GM23248 (cell line): ENCODE data around the gene NUP153. TPM values are rescaled to one million over a fixed set of nuclear protein-coding genes. Genes with fewer than 3 reads are reported as not detected.
A peak's percentile ranks its signal among the peaks of the same experiment; 100 is the strongest.

ENCODE experiments used
- DNase-seq: peaks from one replicate; pipeline ENCODE4 v3.0.0-alpha.2; 2015
- H2AFZ ChIP-seq: fragments of 200-600 bp; sonication (generic); 2 replicates; pipeline ENCODE4 v1.6.1; 2016; ENCODE audit warnings: antibody characterized with exemption
- H3F3A ChIP-seq: fragments of 200-600 bp; sonication (generic); 2 replicates; pipeline ENCODE4 v1.6.1; 2016; ENCODE audit warnings: mild to moderate bottlenecking, antibody characterized with exemption, mixed run types; ENCODE audit not compliant: insufficient read depth
- H3K27ac ChIP-seq: fragments of 200-600 bp; sonication (generic); 2 replicates; pipeline ENCODE4 v1.5.1; 2016; ENCODE audit warnings: mild to moderate bottlenecking
- H3K27me3 ChIP-seq: fragments of 200-600 bp; sonication (generic); replicated peaks from 2 replicates; pipeline ENCODE4 v1.6.1; 2016; ENCODE audit warnings: mild to moderate bottlenecking; ENCODE audit not compliant: insufficient read depth
- H3K36me3 ChIP-seq: fragments of 200-600 bp; sonication (generic); 2 replicates; pipeline ENCODE4 v1.6.1; 2016; ENCODE audit warnings: low read depth, mild to moderate bottlenecking
- H3K4me1 ChIP-seq: fragments of 200-600 bp; sonication (generic); 2 replicates; pipeline ENCODE4 v1.6.1; 2016; ENCODE audit warnings: mild to moderate bottlenecking; ENCODE audit not compliant: insufficient read depth
- H3K4me2 ChIP-seq: fragments of 200-600 bp; sonication (generic); one replicate; pipeline ENCODE4 v1.6.1; 2016; ENCODE audit warnings: mild to moderate bottlenecking; ENCODE audit not compliant: unreplicated experiment
- H3K4me3 ChIP-seq: fragments of 200-600 bp; sonication (generic); 2 replicates; pipeline ENCODE4 v1.5.1; 2016; ENCODE audit warnings: mild to moderate bottlenecking
- H3K79me2 ChIP-seq: fragments of 200-600 bp; sonication (generic); 2 replicates; pipeline ENCODE4 v1.6.1; 2016; ENCODE audit warnings: mild to moderate bottlenecking; ENCODE audit not compliant: insufficient read depth
- H3K9ac ChIP-seq: fragments of 200-600 bp; sonication (generic); 2 replicates; pipeline ENCODE4 v1.6.1; 2016; ENCODE audit warnings: mild to moderate bottlenecking
- H3K9me2 ChIP-seq: fragments of 200-600 bp; sonication (generic); 2 replicates; pipeline ENCODE4 v1.6.1; 2016; ENCODE audit warnings: mixed run types, mild to moderate bottlenecking, moderate library complexity; ENCODE audit not compliant: insufficient read depth
- H3K9me3 ChIP-seq: fragments of 200-600 bp; sonication (generic); one replicate; pipeline ENCODE4 v1.6.1; 2017; ENCODE audit warnings: low read depth
- H4K20me1 ChIP-seq: fragments of 200-600 bp; sonication (generic); 2 replicates; pipeline ENCODE4 v1.6.0; 2016; ENCODE audit not compliant: insufficient read depth
- EZH2 ChIP-seq: fragments of 200-600 bp; sonication (generic); IDR thresholded peaks from 2 replicates; pipeline ENCODE4 v1.6.1; 2018; ENCODE audit warnings: antibody characterized with exemption, mild to moderate bottlenecking; ENCODE audit not compliant: insufficient read depth, poor library complexity, severe bottlenecking
- EZH2phosphoT487 ChIP-seq: fragments of 200-600 bp; sonication (generic); IDR thresholded peaks from 2 replicates; pipeline ENCODE4 v1.6.1; 2018; ENCODE audit warnings: antibody characterized with exemption, moderate library complexity, mild to moderate bottlenecking, low read depth; ENCODE audit not compliant: insufficient read depth
- WGBS, 2 experiments: methylation state at CpG; one replicate each; pipeline ENCODE4 v1.1.6; 2015 to 2017; ENCODE audit warnings: low lambda C conversion rate in 2 of 2, low coverage in 1 of 2; ENCODE audit errors: missing lambda C conversion rate in 2 of 2; 5-methylcytosine and 5-hydroxymethylcytosine counted together
- in situ Hi-C: fragments of 300-500 bp; cut with MboI; formaldehyde crosslinking; loops from 2 replicates; pipeline ENCODE4 v1.15.0; 2020
- polyA plus RNA-seq: library from polyadenylated mRNA; unstranded; fragments of >200 nt; fragmentation: Nextera tagmentation; extraction: Ambion mirVana; gene quantifications from 2 replicates; pipeline ENCODE4 v1.2.1, GENCODE V29; 2016
- small RNA-seq: library from RNA; depleted of rRNA; stranded (forward); fragments of <200 nt; gene quantifications from one replicate; pipeline ENCODE3, GENCODE V24; 2014; ENCODE audit warnings: low read depth, low replicate concordance
- total RNA-seq: library from RNA; depleted of rRNA; stranded (reverse); fragments of >200 nt; shearing (Covaris generic); gene quantifications from 2 replicates; pipeline ENCODE4 v1.2.3, GENCODE V29; 2014; rRNA removed

Gene NUP153
- total and polyA plus RNA-seq, 2 experiments from 2014 or later: 12.6 to 25.3 TPM

GRCh38 chr6:17577059-17577458, 129.7 kb downstream of the NUP153 start:
- Histone ChIP-seq H3K4me3 (no peak overlapping the region), H3K9me3 (no peaks in the 10 kb centered on the region), H3K36me3 (no peaks in the 10 kb centered on the region), H3K9me2 (no peaks in the 10 kb centered on the region), H3K79me2 (no peaks in the 10 kb centered on the region), H3K27ac (no peak overlapping the region), H4K20me1 (no peaks in the 10 kb centered on the region), H3F3A (peaks cover 11% of the 10 kb centered on the region), H3K9ac (no peak overlapping the region), H3K27me3 (peaks cover 5% of the 10 kb centered on the region; the same call in 1 of the 2 replicates), H3K4me1 (peaks cover 10% of the 10 kb centered on the region), H2AFZ (no peak overlapping the region), H3K4me2 (no peak overlapping the region)
- in situ Hi-C loops: no loop called here
- no peak for TF ChIP-seq EZH2phosphoT487
- TF ChIP-seq EZH2: no peak
- WGBS, 2 experiments: 81 to 94% methylated on average over 1 of the region's 1 CpG
- no peak for DNase-seq

GRCh38 chr6:17574866-17575560, 131.7 kb downstream of the NUP153 start:
- TF ChIP-seq EZH2phosphoT487 (no peak), EZH2 (no peak)
- peak overlapping the region; percentile 32; the same call in 1 of the 2 replicates for H3K27ac ChIP-seq
- no peaks in the 10 kb centered on the region for H3K36me3 ChIP-seq
- no peaks in the 10 kb centered on the region for H3K79me2 ChIP-seq
- H3K9ac ChIP-seq: no peak overlapping the region
- H3K4me3 ChIP-seq: no peak overlapping the region
- no peaks in the 10 kb centered on the region for H3K9me2 ChIP-seq
- H4K20me1 ChIP-seq: no peaks in the 10 kb centered on the region
- DNase-seq: peak; percentile 95
- H3K4me1 ChIP-seq: peaks cover 10% of the 10 kb centered on the region
- peak overlapping the region; percentile 21 for H3K4me2 ChIP-seq
- in situ Hi-C loops: no loop called here
- peaks cover 5% of the 10 kb centered on the region; the same call in 1 of the 2 replicates for H3K27me3 ChIP-seq
- H3F3A ChIP-seq: peaks cover 11% of the 10 kb centered on the region
- no peak overlapping the region for H2AFZ ChIP-seq
- 66 to 69% methylated on average over 8 of the region's 8 CpGs for WGBS, 2 experiments
- no peaks in the 10 kb centered on the region for H3K9me3 ChIP-seq

- Histone ChIP-seq H3K9me2 (no peaks in the 10 kb centered on the region), H3K4me3 (no peak overlapping the region), H4K20me1 (no peaks in the 10 kb centered on the region), H3K36me3 (no peaks in the 10 kb centered on the region), H3K4me1 (no peaks in the 10 kb centered on the region), H3K9me3 (peaks cover 4% of the 10 kb centered on the region), H3K9ac (no peak overlapping the region), H3K4me2 (no peak overlapping the region), H3F3A (no peaks in the 10 kb centered on the region), H3K79me2 (no peaks in the 10 kb centered on the region), H3K27ac (no peak overlapping the region), H2AFZ (no peak overlapping the region), H3K27me3 (no peaks in the 10 kb centered on the region)
- no peak for DNase-seq
- TF ChIP-seq EZH2 (no peak), EZH2phosphoT487 (no peak)
- in situ Hi-C loops: no loop called here
- WGBS, 2 experiments: 45 to 47% methylated on average over 3 of the region's 3 CpGs
Observed at GRCh38 chr6:17565399-17565798, 141.3 kb downstream of the NUP153 start.

Small RNA genes within 50 kb of the gene (small RNA-seq; reads per million reads assigned to genes)
- gene RF00019: not detected
- gene RNA5SP204: 0.56 reads per million
- gene RNU6-190P: not detected
- not detected for gene SUMO2P13

Other genes with a start within 250 kb of the NUP153 start
- 25.4 and 28.4 TPM in 2 replicates for gene FAM8A1, start 106.6 kb downstream of the NUP153 start, total RNA-seq
- gene FAM8A1, start 106.6 kb downstream of the NUP153 start, polyA plus RNA-seq: 14.7 and 15.0 TPM in 2 replicates